ENCODE results near the gene ARCN1.

The ARCN1 gene

GRCh38 chr11:118572061-118572980 is at the start of gene ARCN1:
ARCN1 (plus strand) TSS chr11:118572409; CDS start chr11:118572548, 139 bp downstream.
- DNase-seq, result peak; percentile 74

- peak; percentile 6 for DNase-seq
These were observed 49.6 kb upstream of the ARCN1 start for GRCh38 chr11:118522571-118523072.

GRCh38 chr11:118524356-118524755 is 47.9 kb upstream of the ARCN1 start:
- DNase-seq, result peak; percentile 50

- DNase-seq, result peak; percentile 81
These were observed 47.3 kb upstream of the ARCN1 start for GRCh38 chr11:118524757-118525470.

GRCh38 chr11:118526688-118527087 is 45.5 kb upstream of the ARCN1 start:
- DNase-seq, result no peak

GRCh38 chr11:118527109-118527508 is 45.1 kb upstream of the ARCN1 start, which contains the start of gene TTC36:
TTC36 (plus strand) TSS chr11:118527474; CDS start chr11:118527495, 21 bp downstream.
- DNase-seq, result no peak

- no peak for DNase-seq
These were observed 43.7 kb upstream of the ARCN1 start for GRCh38 chr11:118528511-118528910.

GRCh38 chr11:118529584-118530175 is 42.5 kb upstream of the ARCN1 start:
- no peak for DNase-seq

GRCh38 chr11:118530180-118530682 is 42.0 kb upstream of the ARCN1 start:
- no peak for DNase-seq

- no peak for DNase-seq
These were observed 41.3 kb upstream of the ARCN1 start, which contains the start of gene TMEM25 for GRCh38 chr11:118530683-118531596. TMEM25 (plus strand) TSS chr11:118531192; CDS start chr11:118531802, 610 bp downstream.

GRCh38 chr11:118531597-118532084 is 40.6 kb upstream of the ARCN1 start:
- no peak for DNase-seq

GRCh38 chr11:118532091-118532490 is 40.1 kb upstream of the ARCN1 start:
- DNase-seq, result no peak

GRCh38 chr11:118532852-118533768 is 39.1 kb upstream of the ARCN1 start:
- no peak for DNase-seq

- no peak for DNase-seq
These were observed 38.2 kb upstream of the ARCN1 start for GRCh38 chr11:118533769-118534729.

GRCh38 chr11:118535261-118535660 is 36.9 kb upstream of the ARCN1 start:
- no peak for DNase-seq

- peak; percentile 61 for DNase-seq
These were observed 35.5 kb upstream of the ARCN1 start for GRCh38 chr11:118536726-118537125.

- peak; percentile 9 for DNase-seq
These were observed 34.7 kb upstream of the ARCN1 start for GRCh38 chr11:118537409-118537980.

- no peak for DNase-seq
These were observed 28.1 kb upstream of the ARCN1 start for GRCh38 chr11:118544010-118544646.
